NCI-H1105 (cell line): ENCODE measurements around the gene SLC7A5.
"Not testable (repeated sequence)": the region's sequence is repeated elsewhere in the genome, so short reads cannot be mapped to it uniquely, and the experiment has no call there.

ENCODE experiments used
- DNase-seq: peaks from one replicate; lab custom pipeline; 2025; lab: John Stamatoyannopoulos, UW

Gene SLC7A5

DNA sequence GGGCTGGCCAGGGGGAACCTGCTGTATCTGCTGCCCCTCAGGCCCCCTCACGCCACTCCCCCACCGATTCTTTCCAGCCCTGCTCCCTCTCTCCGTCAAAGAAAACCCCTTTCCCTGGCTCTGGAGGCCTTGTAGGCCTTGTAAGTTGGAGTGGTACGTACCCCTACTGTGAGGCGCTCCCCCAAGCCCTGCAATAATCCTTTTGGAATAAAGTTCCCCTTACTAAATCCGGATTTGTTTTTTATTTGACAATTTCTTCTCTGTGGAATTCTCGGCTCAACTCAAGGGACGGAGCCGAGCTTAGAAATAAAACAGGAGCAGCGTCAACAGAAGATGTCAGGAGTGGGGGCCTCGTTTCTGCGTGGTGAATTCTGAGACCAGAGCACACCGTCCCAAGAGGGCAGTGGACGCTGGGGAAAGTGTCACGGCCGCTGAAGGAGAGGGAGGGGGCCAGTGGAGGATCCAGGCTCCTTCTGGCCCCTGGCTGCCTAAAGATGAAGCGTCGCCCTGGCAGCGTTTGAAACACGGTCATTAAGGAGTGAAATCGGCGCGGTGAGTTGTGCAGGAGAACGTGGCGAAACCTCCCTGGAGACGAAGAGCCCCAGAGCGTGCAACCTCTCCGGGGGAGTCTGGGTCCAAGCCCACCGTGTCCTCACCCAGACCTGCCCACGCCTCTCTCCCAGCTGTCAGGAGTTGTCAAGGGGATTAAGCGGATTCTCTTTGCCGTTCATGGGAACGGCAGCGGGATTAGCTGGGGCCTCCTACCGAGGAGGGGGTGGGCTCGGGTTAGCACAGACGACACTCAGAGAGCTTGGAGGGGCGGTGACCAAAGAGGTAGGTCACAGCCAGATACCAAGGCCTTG is 47.0 kb downstream of the SLC7A5 start:
- DNase-seq: no peak

DNA sequence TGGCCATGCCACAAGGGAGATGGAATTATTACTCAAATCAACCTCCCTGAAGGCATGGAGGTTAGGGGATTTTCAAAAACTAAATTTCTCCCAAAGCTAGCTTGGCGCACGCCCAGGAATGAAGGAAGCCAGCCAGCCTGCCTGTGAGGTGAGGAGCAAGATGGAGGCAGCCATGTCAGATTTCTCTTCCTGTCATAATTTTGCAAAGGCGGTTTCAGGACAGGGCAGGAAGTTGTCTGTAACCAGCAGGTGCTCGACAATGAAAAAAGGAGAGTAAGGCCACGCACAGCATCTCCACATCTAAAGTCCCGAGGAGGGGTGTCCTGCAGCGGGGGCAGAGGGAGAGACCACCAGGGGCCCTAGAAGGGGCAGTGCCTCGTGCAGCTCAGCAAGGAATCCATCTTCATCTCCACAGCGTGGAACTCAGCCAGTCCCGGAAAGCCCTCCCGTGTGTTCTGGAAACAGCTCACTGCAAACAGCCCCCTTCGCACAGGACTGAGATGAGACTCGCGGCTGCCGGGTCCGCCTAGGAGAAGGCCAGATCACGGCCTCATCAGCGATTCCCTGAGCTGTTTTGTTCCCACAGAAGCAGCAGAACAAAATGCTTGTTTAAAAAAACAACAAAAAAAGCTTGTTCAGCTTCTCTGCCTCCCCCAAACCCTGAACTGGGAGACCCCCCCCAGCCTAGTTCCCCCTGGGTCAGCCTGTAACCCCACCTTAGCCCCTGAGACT is 47.8 kb downstream of the SLC7A5 start:
- DNase-seq: no peak

GRCh38 chr16:87819983-87820382 is 49.3 kb downstream of the SLC7A5 start:
- DNase-seq: no peak

- DNase-seq: no peak
Measured at GRCh38 chr16:87819282-87819681, 50.0 kb downstream of the SLC7A5 start.

DNA sequence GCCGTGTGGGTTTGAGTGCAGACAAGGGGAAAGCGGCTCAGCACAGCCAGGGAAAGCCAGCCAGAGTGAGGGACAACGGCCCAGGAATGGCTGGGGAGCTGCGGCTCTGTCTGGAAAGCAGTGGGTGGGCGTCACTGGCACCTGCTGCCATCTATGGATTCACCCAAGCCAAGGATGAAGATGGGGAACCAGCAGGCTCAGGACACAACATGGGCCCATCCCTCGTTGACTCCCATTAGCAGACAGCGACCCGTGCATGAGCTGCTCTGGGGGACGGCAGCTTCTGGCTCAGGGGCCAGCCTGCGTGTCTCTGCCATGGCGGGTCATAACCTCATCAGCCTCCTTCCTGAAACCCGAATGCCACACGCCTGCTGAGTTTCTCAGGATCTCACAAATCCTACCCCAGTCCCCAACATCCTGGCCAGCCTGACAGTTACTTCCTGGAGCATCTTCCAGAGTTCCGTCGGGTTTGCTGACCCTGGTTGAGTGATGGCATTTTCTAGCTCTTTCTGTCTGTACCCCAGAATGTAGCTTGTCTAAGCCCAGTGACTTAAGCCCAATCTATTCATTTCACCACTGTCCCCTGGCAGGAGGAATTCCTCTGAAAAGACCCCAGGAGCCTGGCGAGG is 50.7 kb downstream of the SLC7A5 start:
- DNase-seq: no peak

GRCh38 chr16:87817910-87818309 is 51.4 kb downstream of the SLC7A5 start:
- no peak for DNase-seq

GRCh38 chr16:87817370-87817769 is 51.9 kb downstream of the SLC7A5 start:
- DNase-seq: not testable (repeated sequence)

- no peak for DNase-seq
Measured at GRCh38 chr16:87816507-87817100, 52.7 kb downstream of the SLC7A5 start.

- DNase-seq: no peak
Measured at GRCh38 chr16:87815567-87815966, 53.7 kb downstream of the SLC7A5 start.

GRCh38 chr16:87812200-87812656 is 57.1 kb downstream of the SLC7A5 start:
- DNase-seq: no peak

DNA sequence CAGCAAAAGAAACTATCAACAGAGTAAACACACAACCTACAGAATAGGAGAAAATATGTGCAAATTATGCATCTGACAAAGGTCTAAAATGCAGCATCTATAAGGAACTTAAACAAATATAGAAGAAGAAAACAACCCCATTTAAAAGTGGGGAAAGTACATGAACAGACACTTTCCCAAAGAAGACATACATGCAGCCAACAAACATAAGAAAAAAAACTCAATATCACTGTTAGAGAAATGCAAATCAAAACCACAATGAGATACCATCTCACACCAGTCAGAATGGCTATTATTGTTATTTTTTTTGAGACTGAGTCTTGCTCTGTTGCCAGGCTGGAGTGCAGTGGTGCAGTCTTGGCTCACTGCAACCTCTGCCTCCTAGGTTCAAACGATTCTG is 57.9 kb downstream of the SLC7A5 start:
- not testable (repeated sequence) for DNase-seq

DNA sequence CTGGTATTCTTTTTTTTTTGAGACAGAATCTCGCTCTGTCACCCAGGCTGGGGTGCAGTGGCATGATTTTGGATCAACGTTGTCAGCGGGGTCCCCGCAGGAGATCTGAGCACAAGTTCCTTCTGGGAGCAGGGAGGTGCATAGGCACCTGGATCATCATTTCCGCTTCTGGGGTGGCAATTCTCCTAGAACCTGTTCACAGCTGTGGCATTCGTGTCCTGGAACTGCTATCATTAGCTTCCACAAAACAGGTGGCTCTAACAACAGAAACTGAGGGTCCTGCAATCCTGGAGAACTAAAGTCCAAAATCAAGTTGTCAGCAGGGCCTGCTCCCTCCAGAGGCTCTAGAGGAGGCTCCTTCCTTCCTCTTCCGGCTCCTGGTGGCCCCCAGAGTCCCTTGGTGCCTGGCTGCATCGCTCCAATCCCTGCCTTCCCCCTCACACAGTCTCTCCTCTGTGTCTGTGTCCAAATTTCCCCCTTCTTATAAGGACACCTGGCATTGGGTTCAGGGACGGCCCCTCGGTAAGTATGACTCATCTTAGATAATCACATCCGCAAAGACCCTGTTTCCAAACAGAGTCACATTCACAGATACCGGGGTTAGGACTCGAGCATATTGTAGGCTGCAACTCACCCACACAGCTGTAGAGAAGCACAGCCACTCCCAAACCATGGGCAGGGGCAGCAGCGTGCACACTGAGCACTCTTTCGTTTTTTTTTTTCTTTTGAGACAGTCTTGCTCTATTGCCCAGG is 60.0 kb downstream of the SLC7A5 start:
- no peak for DNase-seq

DNA sequence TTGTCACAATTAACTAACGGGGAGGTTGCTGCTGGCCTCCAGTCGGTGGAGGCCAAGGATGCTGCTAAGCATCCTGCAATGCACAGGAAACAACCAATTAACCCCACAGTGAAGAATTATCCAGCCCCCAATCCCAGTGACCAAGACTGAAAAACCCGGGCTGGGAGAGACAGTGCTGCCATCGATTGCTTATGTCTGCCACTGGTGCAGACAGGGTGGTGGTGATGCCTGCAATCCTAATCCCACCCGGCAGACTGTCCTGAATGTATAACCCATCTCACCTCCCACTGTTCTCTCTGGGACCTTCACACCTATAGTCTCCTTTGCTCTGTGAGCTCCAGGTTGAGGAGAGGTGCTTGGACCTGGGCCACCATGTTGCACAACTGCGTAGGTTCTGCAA is 61.2 kb downstream of the SLC7A5 start:
- DNase-seq: no peak

- DNase-seq: peak; percentile 83
Measured at GRCh38 chr16:87806641-87807546, 62.4 kb downstream of the SLC7A5 start.

DNA sequence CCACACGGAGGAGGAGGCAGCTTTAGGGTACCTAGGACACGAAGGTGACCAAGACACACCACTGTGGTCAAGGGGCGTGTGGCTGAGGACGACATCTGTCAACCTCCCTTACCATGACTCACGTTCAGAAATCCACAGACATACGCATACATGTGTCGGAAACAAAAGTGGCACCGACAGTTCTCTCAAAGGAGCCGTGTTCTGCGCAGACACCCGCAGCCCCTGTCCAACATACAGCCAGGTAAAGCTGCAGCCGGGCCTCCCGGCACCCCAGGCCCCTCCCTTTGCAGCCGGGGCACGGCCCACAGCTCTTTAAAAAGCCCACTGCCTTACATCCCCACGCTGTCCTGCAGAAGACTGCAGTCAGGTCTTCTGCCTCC is 63.1 kb downstream of the SLC7A5 start:
- no peak for DNase-seq

DNA sequence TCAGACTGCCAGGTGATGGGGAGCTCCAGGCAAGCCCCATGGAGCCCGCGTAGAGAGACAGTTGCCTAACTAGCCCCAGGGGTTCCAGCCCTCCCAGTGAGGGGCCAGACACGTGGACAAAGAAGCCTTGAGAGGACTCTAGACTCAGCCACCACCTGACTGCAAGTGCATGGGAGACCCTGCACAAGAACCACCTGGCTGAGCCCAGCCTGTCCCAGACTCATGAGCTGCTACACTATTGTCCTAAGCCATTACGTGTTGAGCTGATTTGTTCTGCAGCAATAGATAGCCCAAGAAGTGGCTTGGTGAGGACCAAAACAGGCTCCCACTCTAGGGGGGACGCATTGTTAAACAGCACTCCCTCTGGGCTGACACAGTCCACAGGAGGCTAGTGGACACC is 65.9 kb downstream of the SLC7A5 start:
- DNase-seq: no peak

GRCh38 chr16:87802670-87803069 is 66.6 kb downstream of the SLC7A5 start:
- DNase-seq: no peak

DNA sequence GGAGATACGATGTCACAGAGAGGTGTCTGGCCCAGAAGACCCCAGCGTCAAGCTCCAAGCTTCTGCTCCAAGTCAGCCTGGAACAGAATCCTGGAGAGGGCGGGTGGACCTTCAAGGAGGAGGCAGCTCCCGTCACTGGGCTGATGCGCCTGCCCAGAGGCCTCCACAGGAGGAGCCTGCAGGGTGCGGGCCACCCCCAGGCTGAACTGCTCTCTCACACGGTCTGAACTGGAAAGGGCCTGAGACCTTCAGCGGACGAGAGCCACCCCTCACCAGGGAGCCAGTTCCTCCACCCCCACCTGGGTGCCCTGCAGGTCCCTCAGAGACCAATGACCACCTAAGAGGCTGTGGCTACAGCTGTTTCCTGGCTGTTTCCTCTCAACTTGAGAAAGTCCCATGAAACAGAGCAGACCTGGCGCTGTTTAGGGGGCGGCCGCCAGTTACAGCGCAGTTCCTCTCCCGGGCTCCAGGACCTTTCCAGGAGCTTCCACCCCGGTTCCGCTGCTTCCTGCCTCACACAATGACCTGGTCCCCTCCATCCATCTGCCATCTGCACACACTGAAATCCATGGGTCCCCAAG is 67.5 kb downstream of the SLC7A5 start:
- no peak for DNase-seq

GRCh38 chr16:87800497-87800896 is 68.8 kb downstream of the SLC7A5 start:
- no peak for DNase-seq

DNA sequence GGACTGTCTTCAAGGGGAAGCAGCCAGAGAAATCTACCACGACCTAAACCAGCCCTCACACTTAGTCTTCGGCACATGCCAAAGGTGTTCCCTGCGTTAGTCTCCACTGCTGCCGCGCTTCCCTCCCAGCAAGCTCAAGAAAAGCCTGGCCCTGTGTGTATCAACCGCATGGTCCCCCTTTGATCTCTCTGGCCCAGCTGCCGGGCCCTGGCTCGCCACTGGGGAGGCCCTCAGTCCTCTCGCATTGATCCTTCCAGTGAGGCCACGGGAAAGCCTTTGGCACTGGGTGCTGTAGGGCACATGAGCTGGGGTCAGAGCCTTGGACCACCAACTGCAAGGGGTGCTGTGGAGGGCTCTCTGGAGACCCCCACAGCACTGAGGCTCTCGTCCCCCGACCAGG is 74.0 kb downstream of the SLC7A5 start:
- DNase-seq: no peak
